COLO668 (cell line): ENCODE data around the gene TLX1.

Experiments
- DNase-seq: peaks from one replicate; lab custom pipeline; 2025; ENCODE audit not compliant: unreplicated experiment; lab: John Stamatoyannopoulos, UW

TLX1 gene

GRCh38 chr10:101133489-101134298 lies 2.6 kb downstream of the TLX1 start:
- DNase-seq = no peak

- no peak for DNase-seq
Observed at GRCh38 chr10:101134299-101135127, 3.4 kb downstream of the TLX1 start.

- DNase-seq = no peak
Observed at GRCh38 chr10:101135141-101136006, 4.3 kb downstream of the TLX1 start.

- DNase-seq = no peak
Observed at GRCh38 chr10:101136007-101136707, 5.1 kb downstream of the TLX1 start.

- no peak for DNase-seq
Observed at GRCh38 chr10:101136708-101137121, 5.6 kb downstream of the TLX1 start.

GRCh38 chr10:101137271-101137670 lies 6.2 kb downstream of the TLX1 start:
- no peak for DNase-seq

- DNase-seq = no peak
Observed at GRCh38 chr10:101138788-101139420, 7.8 kb downstream of the TLX1 start.

- no peak for DNase-seq
Observed at GRCh38 chr10:101139421-101139911, 8.4 kb downstream of the TLX1 start.

GRCh38 chr10:101140084-101140949 lies 9.2 kb downstream of the TLX1 start:
- no peak for DNase-seq

GRCh38 chr10:101140950-101141615 lies 10.0 kb downstream of the TLX1 start:
- DNase-seq = no peak

- DNase-seq = peak; percentile 69
Observed at GRCh38 chr10:101141616-101142532, 10.8 kb downstream of the TLX1 start.

- no peak for DNase-seq
Observed at GRCh38 chr10:101142533-101143344, 11.6 kb downstream of the TLX1 start.

- DNase-seq = no peak
Observed at GRCh38 chr10:101143345-101143630, 12.2 kb downstream of the TLX1 start.

GRCh38 chr10:101144053-101144452 lies 13.0 kb downstream of the TLX1 start:
- DNase-seq = no peak

GRCh38 chr10:101145145-101145544 lies 14.0 kb downstream of the TLX1 start:
- no peak for DNase-seq

GRCh38 chr10:101145750-101146391 lies 14.8 kb downstream of the TLX1 start:
- no peak for DNase-seq
